Astrocyte (in vitro differentiated cells and primary cell): Measurements from ENCODE around the gene PCDHGA1. TPM values are rescaled to one million over a fixed set of nuclear protein-coding genes. Genes with fewer than 3 reads are reported as not detected.
"Not testable (repeated sequence)": the region's sequence is repeated elsewhere in the genome, so short reads cannot be mapped to it uniquely, and the experiment has no call there.

Experiments
- DNase-seq: peaks from one replicate; pipeline ENCODE4 v3.0.0-alpha.2; 2010; ENCODE audit warnings: low read depth
- FAIRE-seq: peaks from 2 replicates; lab custom pipeline; 2011; peaks lifted over from hg19 to GRCh38; lab: Jason Lieb, UNC
- H2AFZ ChIP-seq: 2 replicates; pipeline ENCODE4 v1.6.0; 2012; ENCODE audit warnings: low read depth, low read length, inconsistent platforms
- H3K27ac ChIP-seq: 2 replicates; pipeline ENCODE4 v1.5.1; 2011; ENCODE audit warnings: low read depth, low read length, inconsistent platforms
- H3K27me3 ChIP-seq: 2 replicates; pipeline ENCODE4 v1.6.0; 2011; ENCODE audit warnings: low read length, inconsistent platforms; ENCODE audit not compliant: insufficient read depth
- H3K36me3 ChIP-seq: 2 replicates; pipeline ENCODE4 v1.5.1; 2011; ENCODE audit warnings: low read length, inconsistent platforms; ENCODE audit not compliant: insufficient read depth
- H3K4me1 ChIP-seq: 2 replicates; pipeline ENCODE4 v1.5.1; 2011; ENCODE audit warnings: low read length, inconsistent platforms; ENCODE audit not compliant: insufficient read depth
- H3K4me2 ChIP-seq: 2 replicates; pipeline ENCODE4 v1.6.0; 2012; ENCODE audit warnings: low read length, inconsistent platforms
- H3K4me3 ChIP-seq: 2 replicates; pipeline ENCODE4 v1.5.1; 2011; ENCODE audit warnings: low read depth, mild to moderate bottlenecking, low read length, inconsistent platforms; ENCODE audit not compliant: insufficient read depth
- H3K79me2 ChIP-seq: 2 replicates; pipeline ENCODE4 v1.6.0; 2012; ENCODE audit warnings: mild to moderate bottlenecking, low read length, inconsistent platforms; ENCODE audit not compliant: insufficient read depth
- H3K9ac ChIP-seq: 2 replicates; pipeline ENCODE4 v1.6.0; 2012; ENCODE audit warnings: mild to moderate bottlenecking, low read length, inconsistent platforms
- H3K9me3 ChIP-seq: 2 replicates; pipeline ENCODE4 v1.5.1; 2012; ENCODE audit warnings: low read depth, mild to moderate bottlenecking, low read length, inconsistent platforms; ENCODE audit not compliant: insufficient read depth
- H4K20me1 ChIP-seq: 2 replicates; pipeline ENCODE4 v1.6.0; 2012; ENCODE audit warnings: low read length, inconsistent platforms; ENCODE audit not compliant: insufficient read depth
- H3K27ac Mint-ChIP-seq: one replicate; pipeline ENCODE4 v1.8.0; 2021; ENCODE audit warnings: mild to moderate bottlenecking, mixed read lengths; ENCODE audit not compliant: unreplicated experiment
- H3K27me3 Mint-ChIP-seq: one replicate; pipeline ENCODE4 v1.8.0; 2021; ENCODE audit warnings: low read depth, mixed read lengths; ENCODE audit not compliant: unreplicated experiment
- H3K36me3 Mint-ChIP-seq: one replicate; pipeline ENCODE4 v1.8.0; 2021; ENCODE audit warnings: low read depth, mixed read lengths; ENCODE audit not compliant: unreplicated experiment
- H3K4me1 Mint-ChIP-seq: one replicate; pipeline ENCODE4 v1.8.0; 2021; ENCODE audit warnings: low read depth, mixed read lengths; ENCODE audit not compliant: unreplicated experiment
- H3K4me3 Mint-ChIP-seq: one replicate; pipeline ENCODE4 v1.8.0; 2021; ENCODE audit warnings: mild to moderate bottlenecking, moderate library complexity, mixed read lengths; ENCODE audit not compliant: unreplicated experiment
- H3K9me3 Mint-ChIP-seq: one replicate; pipeline ENCODE4 v1.8.0; 2021; ENCODE audit warnings: mild to moderate bottlenecking, mixed read lengths; ENCODE audit not compliant: unreplicated experiment
- CTCF ChIP-seq: IDR thresholded peaks from 2 replicates; pipeline ENCODE4 v1.5.1; 2011; ENCODE audit warnings: low read depth, mild to moderate bottlenecking, inconsistent platforms, low read length, moderate library complexity; ENCODE audit not compliant: insufficient read depth
- EZH2 ChIP-seq: IDR thresholded peaks from 2 replicates; pipeline ENCODE4 v1.6.1; 2012; ENCODE audit warnings: mild to moderate bottlenecking, low read length, inconsistent platforms; ENCODE audit not compliant: insufficient read depth
- total RNA-seq: library from RNA; stranded (reverse); gene quantifications from 2 replicates; pipeline ENCODE4 v1.2.1, GENCODE V29; 2021

PCDHGA1 gene
- total RNA-seq, 1 donor from 2014 or later, result 0.27 TPM

GRCh38 chr5:141374627-141375026, 44.3 kb downstream of the PCDHGA1 start:
- Histone ChIP-seq H3K9me3 (peaks cover 52% of the 10 kb centered on the region), H4K20me1 (no peaks in the 10 kb centered on the region), H3K36me3 (no peaks in the 10 kb centered on the region), H3K4me3 (peak overlapping the region; percentile 49), H2AFZ (no peak overlapping the region), H3K4me2 (peak overlapping the region; percentile 72), H3K79me2 (no peaks in the 10 kb centered on the region), H3K9ac (no peak overlapping the region), H3K27me3 (no peaks in the 10 kb centered on the region), H3K27ac (no peak overlapping the region), H3K4me1 (no peaks in the 10 kb centered on the region)
- Mint-ChIP-seq H3K27ac (no peak overlapping the region), H3K4me3 (no peak overlapping the region), H3K36me3 (peaks cover 7% of the 10 kb centered on the region), H3K27me3 (no peaks in the 10 kb centered on the region), H3K9me3 (peaks cover 31% of the 10 kb centered on the region), H3K4me1 (no peaks in the 10 kb centered on the region)
- no peak for TF ChIP-seq CTCF
- no peak for TF ChIP-seq EZH2
- FAIRE-seq (no peak), DNase-seq (no peak)

GRCh38 chr5:141375444-141376155, 45.3 kb downstream of the PCDHGA1 start:
- not testable (repeated sequence) for H3K4me3 Mint-ChIP-seq, H3K36me3 ChIP-seq, H4K20me1 ChIP-seq, H3K4me1 Mint-ChIP-seq, H3K27me3 ChIP-seq, FAIRE-seq, H3K27ac Mint-ChIP-seq, H3K79me2 ChIP-seq, H3K27me3 Mint-ChIP-seq, H3K36me3 Mint-ChIP-seq, H2AFZ ChIP-seq, H3K4me1 ChIP-seq, H3K9ac ChIP-seq, H3K4me2 ChIP-seq, H3K27ac ChIP-seq, H3K4me3 ChIP-seq, DNase-seq
- peaks cover 28% of the 10 kb centered on the region for H3K9me3 Mint-ChIP-seq
- H3K9me3 ChIP-seq, result peaks cover 46% of the 10 kb centered on the region

- Mint-ChIP-seq H3K4me1 (no peaks in the 10 kb centered on the region), H3K4me3 (peak within 1 kb of the TSS; percentile 79), H3K36me3 (peaks cover 5% of the 10 kb centered on the region), H3K9me3 (peaks cover 9% of the 10 kb centered on the region), H3K27me3 (no peaks in the 10 kb centered on the region), H3K27ac (no peak within 1 kb of the TSS)
- no peaks in the 10 kb centered on the region for H3K27me3 ChIP-seq
- H3K9ac ChIP-seq, result peak within 1 kb of the TSS; percentile 74
- H3K9me3 ChIP-seq, result peaks cover 27% of the 10 kb centered on the region
- TF ChIP-seq EZH2, result no peak
- TF ChIP-seq CTCF, result peak; percentile 43
- H3K27ac ChIP-seq, result no peak within 1 kb of the TSS
- peak within 1 kb of the TSS; percentile 80 for H3K4me2 ChIP-seq
- peak within 1 kb of the TSS; percentile 62 for H3K4me3 ChIP-seq
- no peaks in the 10 kb centered on the region for H3K4me1 ChIP-seq
- FAIRE-seq (no peak), DNase-seq (peak; percentile 30)
- no peaks in the 10 kb centered on the region for H3K79me2 ChIP-seq
- H2AFZ ChIP-seq, result peak within 1 kb of the TSS; percentile 70
- no peaks in the 10 kb centered on the region for H4K20me1 ChIP-seq
- H3K36me3 ChIP-seq, result no peaks in the 10 kb centered on the region
Measured at GRCh38 chr5:141382469-141383294, 52.4 kb downstream of the PCDHGA1 start, which contains the start of gene PCDHGA7. Gene PCDHGA7 (plus strand): TSS chr5:141382742. CDS start chr5:141382900, 158 bp downstream.
